RKO (cell line): ENCODE measurements around the gene ARMH1.
"Not testable (repeated sequence)": the region's sequence is repeated elsewhere in the genome, so short reads cannot be mapped to it uniquely, and the experiment has no call there.

Experiments used
- DNase-seq: peaks from one replicate; pipeline ENCODE4 v3.0.0-alpha.2; 2016; ENCODE audit warnings: low spot score

The ARMH1 gene

DNA sequence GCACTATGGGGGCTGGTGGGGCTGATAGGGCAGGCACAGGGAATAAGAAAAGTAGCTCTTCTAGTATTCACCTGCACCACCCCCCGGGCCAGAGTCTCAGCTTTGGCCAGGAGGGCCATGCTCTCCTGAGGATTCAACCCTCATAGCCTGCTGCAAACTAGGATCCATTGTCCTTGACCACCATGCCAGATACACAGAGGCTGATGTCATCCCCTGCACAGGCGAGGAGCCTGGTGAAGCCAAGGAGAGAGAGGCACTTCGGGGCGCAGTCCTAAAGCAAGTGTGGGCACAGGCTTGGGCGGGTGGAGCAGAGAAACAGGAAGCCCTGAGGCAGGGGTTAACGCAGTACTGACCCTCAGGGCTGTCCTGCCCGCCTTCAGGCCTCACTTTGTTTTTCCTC lies 29.7 kb upstream of the ARMH1 start:
- DNase-seq: no peak

- DNase-seq: no peak
Measured at GRCh38 chr1:44645476-44646244, 28.9 kb upstream of the ARMH1 start.

GRCh38 chr1:44646261-44647110 lies 28.0 kb upstream of the ARMH1 start:
- no peak for DNase-seq

DNA sequence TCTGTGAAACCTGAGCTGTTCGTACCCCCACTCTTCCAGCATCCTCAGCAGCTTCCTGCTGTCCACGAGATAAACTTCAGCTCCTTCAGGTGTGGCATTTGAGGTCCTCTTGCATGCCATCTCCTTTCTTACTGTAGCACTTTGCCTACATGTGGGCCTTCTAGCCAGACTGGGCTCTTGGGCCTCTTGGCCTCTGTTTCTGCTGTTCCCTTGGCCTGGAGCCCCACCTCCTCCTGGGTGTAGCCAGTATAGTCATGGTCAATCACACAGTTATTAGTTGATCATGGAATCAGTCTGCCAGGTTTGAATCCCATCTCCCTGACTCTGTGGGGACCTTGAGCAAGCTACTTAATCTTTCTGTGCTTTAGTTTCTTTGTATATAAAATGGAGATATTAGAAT lies 26.6 kb upstream of the ARMH1 start:
- DNase-seq: no peak

DNA sequence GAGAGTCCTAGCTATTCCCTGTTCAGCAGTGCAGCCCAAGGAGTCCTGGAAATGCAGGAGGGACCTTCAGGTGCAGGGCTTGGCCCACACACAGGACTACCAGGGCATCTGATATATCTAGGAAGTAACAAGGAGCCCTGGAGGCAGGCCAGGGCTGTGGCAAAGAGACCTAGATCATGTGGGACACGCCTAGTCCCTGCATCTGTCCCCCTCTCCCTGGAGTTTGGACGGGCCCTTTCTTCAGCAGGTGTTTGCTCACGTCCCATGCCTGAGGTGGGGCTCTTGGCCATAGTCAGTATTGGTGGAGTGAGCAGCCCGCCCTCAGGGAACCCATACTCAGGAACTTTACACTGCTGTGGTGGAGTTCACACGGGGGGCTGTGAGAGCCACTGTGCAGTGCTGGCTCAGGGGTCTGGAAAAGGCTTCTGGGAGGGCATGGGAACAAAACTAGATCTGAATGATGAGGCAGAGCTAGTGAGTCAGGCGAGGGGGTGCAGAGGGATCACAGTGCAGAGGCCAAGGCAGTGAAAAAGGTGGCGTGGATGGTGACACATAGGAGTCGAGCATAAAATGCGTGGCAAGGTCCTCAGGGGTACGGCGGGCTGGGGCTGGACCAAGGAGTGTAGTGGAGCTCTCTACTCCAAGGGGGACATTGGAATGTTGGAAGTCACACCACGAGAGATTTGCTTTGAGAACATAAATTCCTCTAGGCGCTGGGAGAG lies 25.8 kb upstream of the ARMH1 start:
- no peak for DNase-seq

DNA sequence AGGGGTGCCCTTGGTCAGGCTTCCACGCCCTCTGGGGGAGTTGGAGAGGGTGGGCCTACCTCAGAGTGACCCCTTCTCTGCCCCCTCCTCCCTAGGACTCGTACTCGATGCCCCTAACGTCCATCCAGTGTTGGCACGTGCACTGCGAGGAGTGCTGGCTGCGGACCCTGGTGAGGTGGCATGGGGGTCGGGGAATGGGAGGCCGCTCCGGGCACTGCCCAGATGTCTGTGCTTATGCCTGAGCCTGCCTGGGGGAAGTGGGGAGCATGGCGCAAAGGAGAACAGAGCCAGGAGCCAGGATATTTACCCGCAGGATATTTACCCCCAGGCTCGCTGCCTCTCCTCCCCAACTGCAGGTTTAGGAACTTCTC lies 24.7 kb upstream of the ARMH1 start:
- no peak for DNase-seq

GRCh38 chr1:44650159-44650831 lies 24.2 kb upstream of the ARMH1 start:
- no peak for DNase-seq

DNA sequence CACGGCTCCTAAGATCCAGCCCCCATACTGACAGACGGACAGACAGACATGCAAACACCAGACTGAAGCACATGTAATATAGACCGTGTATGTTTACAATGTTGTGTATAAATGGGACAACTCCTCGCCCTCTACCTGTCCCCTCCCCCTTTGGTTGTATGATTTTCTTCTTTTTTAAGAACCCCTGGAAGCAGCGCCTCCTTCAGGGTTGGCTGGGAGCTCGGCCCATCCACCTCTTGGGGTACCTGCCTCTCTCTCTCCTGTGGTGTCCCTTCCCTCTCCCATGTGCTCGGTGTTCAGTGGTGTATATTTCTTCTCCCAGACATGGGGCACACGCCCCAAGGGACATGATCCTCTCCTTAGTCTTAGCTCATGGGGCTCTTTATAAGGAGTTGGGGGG lies 23.4 kb upstream of the ARMH1 start:
- DNase-seq: no peak

GRCh38 chr1:44652445-44653106 lies 21.9 kb upstream of the ARMH1 start:
- peak; percentile 62 for DNase-seq

DNA sequence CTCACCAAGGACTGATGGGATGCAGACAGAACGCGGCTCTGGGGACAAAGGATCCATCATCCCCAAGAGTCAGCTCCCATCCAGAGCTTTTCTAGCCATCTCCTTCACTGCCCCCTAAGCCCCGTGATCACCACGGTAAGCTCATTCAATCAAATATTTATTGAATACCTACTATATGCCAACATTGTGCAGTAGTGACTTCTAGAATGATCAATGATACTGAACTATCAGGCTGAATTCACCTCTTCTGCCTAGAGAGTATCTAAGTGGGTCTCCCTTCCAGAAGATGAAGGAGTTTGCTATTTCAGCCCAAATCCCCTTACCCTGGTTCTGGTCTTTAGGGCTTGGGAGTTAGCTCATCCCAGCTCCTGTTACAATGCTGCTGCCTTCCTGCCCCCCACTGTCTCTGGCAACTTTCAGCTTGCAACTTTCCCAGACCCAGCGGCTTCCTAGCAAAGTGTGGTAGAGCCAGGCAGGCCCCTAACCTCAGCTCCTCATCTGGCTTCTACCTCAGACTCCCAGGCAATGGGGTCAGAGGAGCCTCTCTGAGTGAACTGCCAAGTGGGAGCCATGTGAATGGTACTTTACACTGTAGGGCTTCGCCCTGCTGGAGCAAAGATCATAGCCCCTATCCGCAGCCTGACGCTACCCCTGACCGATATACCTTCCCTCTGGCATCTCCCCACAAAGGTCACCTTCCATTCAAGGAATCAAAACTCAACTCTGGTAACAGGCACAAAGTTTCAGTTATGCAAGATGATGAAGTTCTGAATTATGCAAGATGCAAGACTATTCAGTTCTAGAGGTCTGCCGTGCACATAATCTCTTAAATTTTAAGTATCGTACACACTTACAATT lies 21.2 kb upstream of the ARMH1 start:
- no peak for DNase-seq

GRCh38 chr1:44654621-44655187 lies 19.8 kb upstream of the ARMH1 start:
- no peak for DNase-seq

DNA sequence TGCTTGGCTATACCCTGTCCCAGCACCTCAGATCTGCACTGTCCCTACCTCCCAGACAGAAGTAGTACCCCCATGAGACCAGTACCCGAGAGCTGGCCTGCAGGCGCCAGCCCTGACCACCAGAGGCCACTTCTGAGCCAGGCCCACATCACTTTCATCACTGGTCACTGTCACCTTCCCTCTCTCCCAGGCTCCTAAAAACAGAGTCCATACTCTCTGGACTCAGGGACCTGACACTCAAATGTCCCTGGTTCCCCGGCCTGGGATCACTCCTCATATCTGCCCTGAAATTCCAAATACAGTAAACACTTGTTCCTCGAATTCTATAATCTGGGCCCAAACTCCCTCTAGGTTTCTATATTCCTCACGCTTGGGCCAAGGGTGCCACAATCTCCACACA lies 18.9 kb upstream of the ARMH1 start:
- peak; percentile 37 for DNase-seq

GRCh38 chr1:44659566-44659965 lies 14.9 kb upstream of the ARMH1 start:
- DNase-seq: no peak

GRCh38 chr1:44660176-44660575 lies 14.3 kb upstream of the ARMH1 start:
- DNase-seq: no peak

DNA sequence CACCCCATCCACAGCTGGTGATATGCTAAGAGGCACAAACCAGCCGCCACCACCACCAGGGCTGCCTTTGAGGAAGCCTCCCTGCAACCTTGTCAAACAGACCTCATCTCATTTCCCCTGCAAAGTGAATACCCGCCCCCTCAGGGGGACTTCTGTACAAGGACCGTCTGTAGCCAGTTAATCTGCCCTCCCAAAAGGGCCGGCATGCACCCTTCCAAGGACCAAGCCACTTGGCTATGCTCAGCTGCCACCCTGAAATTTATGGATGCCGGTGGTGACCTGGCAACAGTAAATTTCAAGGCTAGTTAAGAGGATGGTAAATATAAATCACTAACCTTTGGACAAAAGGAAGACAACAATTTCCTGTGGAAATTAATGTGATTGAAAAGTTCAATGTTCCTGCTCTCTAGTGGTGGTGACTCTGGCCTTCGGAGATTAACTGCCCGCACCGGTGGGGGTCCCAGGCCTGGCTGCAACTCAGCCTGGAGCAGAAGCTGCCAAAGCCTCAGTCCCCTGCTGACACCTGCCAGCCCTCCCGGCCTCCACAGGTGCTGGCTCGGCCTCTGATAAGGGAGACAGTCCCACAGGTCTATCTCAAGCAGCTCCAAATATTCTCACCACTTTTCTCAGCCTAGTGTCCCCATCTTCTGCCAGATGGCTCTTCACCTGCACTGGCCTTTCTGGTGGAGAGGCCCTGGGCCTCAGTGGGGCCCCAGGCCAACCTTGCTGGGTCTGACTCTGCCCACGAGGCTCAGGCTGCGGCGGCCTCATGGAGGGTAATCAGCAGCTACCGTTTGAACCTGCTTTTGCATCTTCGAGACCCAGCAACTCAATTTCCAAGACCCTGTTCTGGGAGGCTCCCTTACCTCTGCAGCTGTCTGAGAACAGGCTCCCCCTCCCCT lies 12.5 kb upstream of the ARMH1 start:
- DNase-seq: no peak

- no peak for DNase-seq
Measured at GRCh38 chr1:44662683-44663030, 11.9 kb upstream of the ARMH1 start.

DNA sequence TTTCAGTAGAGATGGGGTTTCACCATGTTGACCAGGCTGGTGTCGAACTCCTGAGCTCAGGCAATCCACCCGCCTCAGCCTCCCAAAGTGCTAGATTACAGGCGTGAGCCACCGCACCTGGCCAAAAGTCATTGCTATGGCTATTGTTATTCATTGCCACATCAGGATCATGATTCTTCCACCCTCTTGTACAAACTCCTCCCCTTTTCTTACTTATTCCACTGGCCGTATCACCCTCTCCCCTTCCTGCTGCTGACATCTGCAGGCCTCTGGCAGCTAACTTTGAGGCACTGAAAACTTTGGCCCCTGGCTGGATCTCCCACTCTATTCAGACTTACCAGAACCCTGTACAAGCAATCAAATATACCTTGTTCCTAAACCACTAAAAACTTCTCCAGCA lies 11.1 kb upstream of the ARMH1 start:
- no peak for DNase-seq

DNA sequence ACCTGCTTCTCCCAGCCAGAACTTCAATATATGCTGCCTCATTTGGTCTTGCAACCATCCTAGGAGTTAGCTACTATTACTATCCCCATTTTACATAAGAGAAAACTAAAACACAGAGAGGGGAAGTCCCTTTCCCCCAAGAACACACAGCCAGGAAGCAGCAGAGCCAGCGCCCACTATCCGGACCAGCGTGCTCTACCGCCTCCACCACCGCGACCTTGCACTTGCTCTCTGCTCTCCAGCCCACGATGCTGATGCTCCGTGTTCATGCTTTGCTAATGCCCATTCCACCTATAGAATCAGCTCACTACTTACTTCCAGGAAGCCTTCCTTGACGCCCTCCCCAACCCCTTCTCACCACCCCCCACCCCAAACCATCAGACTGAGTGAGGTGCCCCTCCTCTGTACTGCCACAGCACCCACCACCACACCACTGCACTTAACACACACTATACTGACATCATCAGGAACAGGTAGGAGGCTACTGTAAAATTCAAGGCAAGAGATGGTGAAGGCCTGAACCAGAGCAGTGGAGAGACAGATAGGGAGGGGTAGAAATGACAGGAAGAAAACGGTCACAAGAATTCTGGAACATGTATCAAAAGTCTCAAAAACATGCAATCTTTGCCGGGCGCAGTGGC lies 9.7 kb upstream of the ARMH1 start:
- DNase-seq: no peak

DNA sequence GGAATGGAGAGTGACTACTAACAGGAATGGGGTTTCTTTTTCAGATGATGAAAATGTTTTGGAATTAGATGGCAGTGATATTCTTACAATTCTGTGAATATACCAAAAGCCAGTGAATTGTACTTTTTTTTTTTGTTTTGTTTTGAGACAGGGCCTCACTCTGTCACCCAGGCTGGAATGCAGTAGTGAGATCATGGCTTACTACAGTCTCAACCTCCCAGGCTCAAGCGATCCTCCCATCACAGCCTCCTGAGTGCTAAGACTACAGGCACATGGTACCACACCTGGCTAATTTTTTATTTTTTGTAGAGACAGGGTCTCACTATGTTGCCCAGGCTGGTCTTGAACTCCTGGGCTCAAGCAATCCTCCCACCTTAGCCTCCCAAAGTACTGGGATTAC lies 7.8 kb upstream of the ARMH1 start:
- DNase-seq: not testable (repeated sequence)
